ENCODE results near the gene TOR3A. TPM values are rescaled to one million over a fixed set of nuclear protein-coding genes. Genes with fewer than 3 reads are reported as not detected.

Gene TOR3A
- polyA plus RNA-seq, 2 of the 4 experiments (the other 2 are of a cell fraction) = 30.7 to 44.5 TPM

DNA sequence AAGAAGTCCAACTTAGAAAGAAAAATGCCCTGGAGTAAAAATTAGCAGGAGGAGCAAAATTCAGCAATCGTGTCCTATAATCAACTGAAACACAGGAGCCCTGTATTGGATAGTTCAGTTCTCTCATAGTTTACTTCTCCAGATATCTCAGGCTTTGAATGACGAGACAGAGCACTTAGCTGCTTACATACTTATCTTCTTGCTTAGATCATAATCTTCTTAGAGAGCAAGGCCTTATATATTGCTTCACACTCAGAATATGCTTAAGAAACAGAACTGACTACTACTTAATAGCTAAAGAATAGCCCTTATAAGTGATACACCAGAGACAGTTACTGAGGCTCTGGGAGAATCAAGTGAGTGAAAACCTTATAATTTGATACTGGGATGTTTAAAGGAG is 38.9 kb downstream of the TOR3A start:
- ATAC-seq (peak; percentile 9 to 33; a peak in 3 of 6 replicates), DNase-seq (ENCODE audit: low read depth in 1 of 2, low spot score in 1 of 2) (no peak), FAIRE-seq (no peak)
- no peak for TF ChIP-seq FOXS1 (CRISPR knock-in tag; IDR thresholded peaks at IDR 0.05)
- Histone ChIP-seq H3K9me3 (no peaks in the 10 kb centered on the region), H3K4me2 (no peak overlapping the region), H3K4me3 (no peak overlapping the region), H3K4me1 (peaks cover 15% of the 10 kb centered on the region), H3K27ac (no peak overlapping the region)
- CTCF ChIA-PET = interaction anchor here (0.6 to 5.1 kb wide), 52 partner anchors 9 to 581 kb away, joined by 3 to 32 read pairs (median 7); partner anchors contain the start of genes AXDND1, SOAT1 and TOR3A
- WGBS (ENCODE audit: missing lambda C conversion rate) = 82% methylated on average over 2 of the region's 2 CpGs
- POLR2A ChIA-PET = interaction anchor here (0.7 to 1.2 kb wide), 5 partner anchors 22 to 424 kb away, joined by 3 to 5 read pairs (median 3); partner anchors contain the start of genes SOAT1 and TOR3A

GRCh38 chr1:179121159-179121938 is 39.5 kb downstream of the TOR3A start:
- Histone ChIP-seq H3K4me3 (no peak overlapping the region), H3K9me3 (no peaks in the 10 kb centered on the region), H3K4me2 (no peak overlapping the region), H3K4me1 (peaks cover 19% of the 10 kb centered on the region), H3K27ac (peak overlapping the region in 1 of 2 experiments; percentile 53; a peak in 3 of 6 replicates)
- ATAC-seq = peak; percentile 75 to 79; a peak in 5 of 6 replicates
- ChIA-PET POLR2A (interaction anchor here (1.0 to 1.2 kb wide), 4 partner anchors 21 to 172 kb away, joined by 3 to 5 read pairs (median 3); partner anchors contain the start of genes SOAT1 and TOR3A), CTCF (interaction anchor here (0.6 to 5.1 kb wide), 52 partner anchors 9 to 694 kb away, joined by 3 to 32 read pairs (median 7); partner anchors contain the start of genes AXDND1, SOAT1 and TOR3A)
- no peak for TF ChIP-seq TP53 (CRISPR knock-in tag; IDR thresholded peaks at IDR 0.05)
- TF ChIP-seq, protein P1, sequence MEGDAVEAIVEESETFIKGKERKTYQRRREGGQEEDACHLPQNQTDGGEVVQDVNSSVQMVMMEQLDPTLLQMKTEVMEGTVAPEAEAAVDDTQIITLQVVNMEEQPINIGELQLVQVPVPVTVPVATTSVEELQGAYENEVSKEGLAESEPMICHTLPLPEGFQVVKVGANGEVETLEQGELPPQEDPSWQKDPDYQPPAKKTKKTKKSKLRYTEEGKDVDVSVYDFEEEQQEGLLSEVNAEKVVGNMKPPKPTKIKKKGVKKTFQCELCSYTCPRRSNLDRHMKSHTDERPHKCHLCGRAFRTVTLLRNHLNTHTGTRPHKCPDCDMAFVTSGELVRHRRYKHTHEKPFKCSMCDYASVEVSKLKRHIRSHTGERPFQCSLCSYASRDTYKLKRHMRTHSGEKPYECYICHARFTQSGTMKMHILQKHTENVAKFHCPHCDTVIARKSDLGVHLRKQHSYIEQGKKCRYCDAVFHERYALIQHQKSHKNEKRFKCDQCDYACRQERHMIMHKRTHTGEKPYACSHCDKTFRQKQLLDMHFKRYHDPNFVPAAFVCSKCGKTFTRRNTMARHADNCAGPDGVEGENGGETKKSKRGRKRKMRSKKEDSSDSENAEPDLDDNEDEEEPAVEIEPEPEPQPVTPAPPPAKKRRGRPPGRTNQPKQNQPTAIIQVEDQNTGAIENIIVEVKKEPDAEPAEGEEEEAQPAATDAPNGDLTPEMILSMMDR (IDR thresholded peaks at IDR 0.05) = peak; percentile 93
- peak; percentile 8 for TF ChIP-seq MAFK (IDR thresholded peaks at IDR 0.05; ENCODE audit: partially characterized antibody)
- peak; percentile 93 for TF ChIP-seq SMC3 (IDR thresholded peaks at IDR 0.05)
- no peak for TF ChIP-seq HOXA7 (CRISPR knock-in tag; IDR thresholded peaks at IDR 0.05)
- TF ChIP-seq RAD21 (conservative IDR thresholded peaks at IDR 0.05 in 1 of 2, IDR thresholded peaks at IDR 0.05 in 1 of 2) = peak; percentile 83 to 88
- 0 out of 2 replicates have a peak, but pooled peaks have one; percentile 35 for TF ChIP-seq RFX5 (IDR thresholded peaks at IDR 0.05)
- FAIRE-seq = no peak
- DNase-seq (ENCODE audit: low read depth in 1 of 2, low spot score in 1 of 2) = peak; percentile 40 to 64
- WGBS (ENCODE audit: missing lambda C conversion rate) = 82% methylated on average over 7 of the region's 7 CpGs

DNA sequence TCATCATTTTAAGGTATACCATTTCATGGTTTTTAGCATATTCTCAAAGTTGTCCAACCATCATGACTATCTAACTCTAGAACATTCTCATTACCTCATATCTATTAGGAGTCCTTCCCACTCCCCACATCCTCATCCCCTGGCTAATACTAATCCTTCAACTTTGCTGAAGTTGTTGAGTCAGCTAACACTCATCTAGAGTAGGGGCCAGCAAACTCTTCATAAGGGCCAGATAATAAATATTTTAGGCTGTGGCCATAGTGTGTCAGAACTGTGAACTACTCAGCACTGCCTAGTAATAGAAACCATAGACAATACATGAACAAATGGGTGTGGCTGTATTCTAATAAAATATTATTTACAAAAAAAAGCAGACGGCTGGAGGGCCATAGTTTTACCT is 43.0 kb downstream of the TOR3A start:
- ChIA-PET CTCF (no interaction called here), POLR2A (no interaction called here)
- FAIRE-seq (no peak), DNase-seq (ENCODE audit: low read depth in 1 of 2, low spot score in 1 of 2) (no peak), ATAC-seq (peak in 1 of 2 experiments; percentile 7; a peak in 1 of 6 replicates)
- peaks cover 49% of the 10 kb centered on the region for H3K4me1 ChIP-seq
- peak overlapping the region in 1 of 2 experiments; percentile 43; a peak in 2 of 6 replicates for H3K27ac ChIP-seq
- no peak for TF ChIP-seq SREBF2 (IDR thresholded peaks at IDR 0.05)
- peak; percentile 22 for TF ChIP-seq MAFK (IDR thresholded peaks at IDR 0.05; ENCODE audit: partially characterized antibody)
- H3K4me2 ChIP-seq = 0 out of 3 replicates have a peak overlapping the region, but pooled peaks have one; percentile 5
- no peaks in the 10 kb centered on the region for H3K9me3 ChIP-seq
- H3K4me3 ChIP-seq = no peak overlapping the region
- WGBS (ENCODE audit: missing lambda C conversion rate) = 58% methylated on average over 1 of the region's 1 CpG

- H3K4me2 ChIP-seq = no peak overlapping the region; the same call in 2 of the 3 replicates
- ChIA-PET CTCF (interaction anchor here (0.6 to 2.1 kb wide), 6 partner anchors 14 to 695 kb away, joined by 3 to 9 read pairs (median 4); partner anchors contain the start of gene TOR3A), POLR2A (no interaction called here)
- WGBS (ENCODE audit: missing lambda C conversion rate) = 89% methylated on average over 8 of the region's 8 CpGs
- TF ChIP-seq TP53 (CRISPR knock-in tag; IDR thresholded peaks at IDR 0.05) (no peak), ZFP36 (IDR thresholded peaks at IDR 0.05; ENCODE audit: borderline replicate concordance, partially characterized antibody) (no peak), ESRRA (IDR thresholded peaks at IDR 0.05; ENCODE audit: borderline replicate concordance, low read length) (no peak), EHF (CRISPR knock-in tag; IDR thresholded peaks at IDR 0.05) (no peak), FOSB (CRISPR knock-in tag; IDR thresholded peaks at IDR 0.05) (no peak)
- DNase-seq (ENCODE audit: low read depth in 1 of 2, low spot score in 1 of 2) (no peak), ATAC-seq (no peak), FAIRE-seq (no peak)
- H3K4me3 ChIP-seq = no peak overlapping the region
- no peaks in the 10 kb centered on the region for H3K9me3 ChIP-seq
- peak overlapping the region in 1 of 2 experiments; percentile 29; a peak in 1 of 6 replicates for H3K27ac ChIP-seq
- H3K4me1 ChIP-seq = peaks cover 58% of the 10 kb centered on the region
These were observed 44.6 kb downstream of the TOR3A start for GRCh38 chr1:179126338-179127060.

Measured in A549 (cell line).